Activated naive CD4-positive, alpha-beta T cell treated with anti-CD3 and anti-CD28 coated beads, Interleukin-2, amount 10 ng/mL, durations not matched to agents 7 days and 5 days (primary cell): ENCODE measurements around the gene RBPJ.

Experiments
- CTCF ChIA-PET: fragments of 350-600 bp; sonication (Branson Sonifier 250); formaldehyde crosslinking; loops from one replicate; lab custom pipeline; 2021; ENCODE audit warnings: antibody characterized with exemption; lab: Charles Lee
- DNase-seq: peaks from one replicate; pipeline ENCODE4 v3.0.0-alpha.2; 2020
- H3K27ac Mint-ChIP-seq: one replicate; pipeline ENCODE4 v1.8.0; 2021; ENCODE audit warnings: mild to moderate bottlenecking, moderate library complexity, mixed read lengths
- H3K27me3 Mint-ChIP-seq: one replicate; pipeline ENCODE4 v1.8.0; 2021; ENCODE audit warnings: mild to moderate bottlenecking, mixed read lengths
- H3K36me3 Mint-ChIP-seq: one replicate; pipeline ENCODE4 v1.8.0; 2021; ENCODE audit warnings: mixed read lengths
- H3K4me1 Mint-ChIP-seq: one replicate; pipeline ENCODE4 v1.8.0; 2021; ENCODE audit warnings: mixed read lengths
- H3K4me3 Mint-ChIP-seq: one replicate; pipeline ENCODE4 v1.8.0; 2021; ENCODE audit warnings: mild to moderate bottlenecking, moderate library complexity, mixed read lengths
- H3K9me3 Mint-ChIP-seq: one replicate; pipeline ENCODE4 v1.8.0; 2021; ENCODE audit warnings: mixed read lengths

RBPJ gene

GRCh38 chr4:26434030-26434639, 113.3 kb downstream of the RBPJ start:
- Mint-ChIP-seq H3K4me3 (no peak overlapping the region), H3K27me3 (no peaks in the 10 kb centered on the region), H3K27ac (no peak overlapping the region), H3K36me3 (peaks cover 35% of the 10 kb centered on the region), H3K4me1 (peaks cover under 1% of the 10 kb centered on the region), H3K9me3 (no peaks in the 10 kb centered on the region)
- no peak for DNase-seq
- CTCF ChIA-PET, result interaction anchor here (0.6 kb wide), 1 partner anchor 27 kb away, joined by 3 read pairs; no protein-coding TSS in a partner anchor

DNA sequence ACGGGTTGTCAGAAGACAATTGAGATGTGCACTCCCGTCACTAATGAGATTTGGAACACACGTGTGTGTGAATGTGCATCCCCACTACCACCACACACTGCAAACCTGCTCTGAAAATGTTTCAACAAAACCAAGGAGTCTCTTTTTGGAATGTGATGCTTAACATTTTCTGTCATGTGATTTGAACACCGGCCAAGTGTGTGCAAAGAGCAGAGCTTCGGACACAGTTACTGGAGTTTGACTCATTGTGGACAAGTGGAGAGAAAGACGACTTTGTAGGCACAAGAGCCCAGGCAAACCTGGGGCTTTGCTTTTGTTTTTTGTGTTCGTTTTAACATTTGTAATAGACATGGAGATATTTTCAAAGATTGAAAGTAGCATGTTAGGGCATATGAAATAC, 120.3 kb downstream of the RBPJ start:
- Mint-ChIP-seq H3K27me3 (no peaks in the 10 kb centered on the region), H3K27ac (no peak overlapping the region), H3K4me3 (no peak overlapping the region), H3K36me3 (peaks cover 5% of the 10 kb centered on the region), H3K9me3 (no peaks in the 10 kb centered on the region), H3K4me1 (no peaks in the 10 kb centered on the region)
- CTCF ChIA-PET, result no interaction called here
- DNase-seq, result no peak

- DNase-seq, result no peak
- CTCF ChIA-PET, result no interaction called here
These were observed 121.0 kb downstream of the RBPJ start for GRCh38 chr4:26441771-26442170.

DNA sequence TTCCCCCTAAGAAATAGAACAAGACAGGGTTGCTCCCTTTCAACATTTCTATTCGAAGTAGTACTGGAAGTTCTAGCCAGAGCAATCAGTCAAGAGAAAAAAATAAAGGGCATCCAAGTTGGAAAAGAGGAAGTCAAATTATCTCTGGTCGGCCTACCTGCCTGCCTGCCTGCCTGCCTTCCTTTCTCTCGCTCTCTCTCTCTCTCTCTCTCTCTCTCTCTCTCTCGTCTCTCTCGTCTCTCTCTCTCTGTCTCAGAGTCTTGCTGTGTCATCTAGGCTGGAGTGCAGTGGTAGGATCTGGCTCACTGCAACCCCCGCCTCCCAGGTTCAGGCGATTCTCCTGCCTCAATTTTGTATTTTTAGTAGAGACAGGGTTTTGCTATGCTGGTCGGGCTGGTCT, 126.6 kb downstream of the RBPJ start:
- no peaks in the 10 kb centered on the region for H3K9me3 Mint-ChIP-seq
- peaks cover 14% of the 10 kb centered on the region for H3K27me3 Mint-ChIP-seq
- H3K4me1 Mint-ChIP-seq, result no peaks in the 10 kb centered on the region
- CTCF ChIA-PET, result no interaction called here
- no peak for DNase-seq
- no peaks in the 10 kb centered on the region for H3K36me3 Mint-ChIP-seq
- no peak overlapping the region for H3K4me3 Mint-ChIP-seq
- no peak overlapping the region for H3K27ac Mint-ChIP-seq

More at GRCh38 chr4:26441771-26442170, 121.0 kb downstream of the RBPJ start:
- H3K36me3 Mint-ChIP-seq, result peaks cover 4% of the 10 kb centered on the region
- H3K27ac Mint-ChIP-seq, result no peak overlapping the region
- no peak overlapping the region for H3K4me3 Mint-ChIP-seq
- H3K4me1 Mint-ChIP-seq, result no peaks in the 10 kb centered on the region
- H3K27me3 Mint-ChIP-seq, result no peaks in the 10 kb centered on the region
- H3K9me3 Mint-ChIP-seq, result no peaks in the 10 kb centered on the region

DNA sequence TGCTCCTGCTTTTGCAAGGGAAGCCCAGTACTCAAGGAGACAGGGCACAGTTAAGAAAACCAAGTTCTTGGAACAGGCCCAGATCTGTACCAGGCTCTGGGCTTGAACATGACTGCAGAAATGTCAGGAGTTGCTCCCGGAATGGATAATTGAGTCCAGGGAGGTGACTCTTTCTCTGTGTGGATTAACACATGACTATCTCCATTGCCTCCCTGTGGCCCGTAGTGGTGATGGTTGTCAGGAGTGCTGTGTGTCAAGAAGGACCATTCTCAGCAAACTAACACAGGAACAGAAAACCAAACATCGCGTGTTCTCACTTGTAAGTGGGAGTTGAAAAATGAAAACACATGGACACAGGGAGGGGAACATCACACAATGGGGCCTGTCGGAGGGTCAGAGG, 129.6 kb downstream of the RBPJ start:
- CTCF ChIA-PET, result interaction anchor here (0.8 to 1.4 kb wide), 3 partner anchors 9 to 134 kb away, joined by 3 to 4 read pairs (median 4); partner anchors contain the start of gene TBC1D19
- H3K4me3 Mint-ChIP-seq, result no peak overlapping the region

DNA sequence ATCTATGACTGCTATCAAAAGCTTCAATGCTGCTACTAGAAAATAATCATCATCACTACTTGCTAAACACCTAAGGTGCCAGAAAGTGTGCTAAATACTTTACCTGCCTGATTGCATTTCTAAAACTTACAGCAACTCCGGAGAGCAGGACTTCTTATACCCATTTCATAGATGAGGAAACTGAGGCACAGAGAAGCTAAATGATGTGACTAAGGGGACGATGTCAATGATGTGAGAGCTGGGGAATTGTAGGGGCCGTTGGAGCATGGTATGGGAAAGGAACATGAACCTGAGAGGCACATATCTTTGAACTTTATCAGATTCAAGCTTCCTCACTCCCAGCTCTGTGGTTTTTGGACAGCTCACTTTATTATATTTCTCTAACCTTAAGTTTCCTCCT, 130.8 kb downstream of the RBPJ start:
- CTCF ChIA-PET, result interaction anchor here (0.6 to 1.1 kb wide), 3 partner anchors 122 to 124 kb away, joined by 3 to 4 read pairs (median 3); no protein-coding TSS in a partner anchor
- peaks cover 23% of the 10 kb centered on the region for H3K27me3 Mint-ChIP-seq

More for the DNA sequence above, 129.6 kb downstream of the RBPJ start:
- Mint-ChIP-seq H3K36me3 (no peaks in the 10 kb centered on the region), H3K4me1 (no peaks in the 10 kb centered on the region), H3K27ac (no peak overlapping the region), H3K27me3 (peaks cover 23% of the 10 kb centered on the region), H3K9me3 (no peaks in the 10 kb centered on the region)
- no peak for DNase-seq

GRCh38 chr4:26452565-26453531, 132.0 kb downstream of the RBPJ start:
- no peak for DNase-seq
- Mint-ChIP-seq H3K27ac (no peak overlapping the region), H3K9me3 (no peaks in the 10 kb centered on the region), H3K4me1 (peaks cover 12% of the 10 kb centered on the region), H3K4me3 (no peak overlapping the region), H3K27me3 (peaks cover 16% of the 10 kb centered on the region), H3K36me3 (no peaks in the 10 kb centered on the region)
- CTCF ChIA-PET, result interaction anchor here (1.1 kb wide), 1 partner anchor 123 kb away, joined by 3 read pairs; no protein-coding TSS in a partner anchor

More for the DNA sequence above, 130.8 kb downstream of the RBPJ start:
- DNase-seq, result no peak
- Mint-ChIP-seq H3K4me1 (no peaks in the 10 kb centered on the region), H3K27ac (no peak overlapping the region), H3K36me3 (no peaks in the 10 kb centered on the region), H3K4me3 (no peak overlapping the region), H3K9me3 (no peaks in the 10 kb centered on the region)

DNA sequence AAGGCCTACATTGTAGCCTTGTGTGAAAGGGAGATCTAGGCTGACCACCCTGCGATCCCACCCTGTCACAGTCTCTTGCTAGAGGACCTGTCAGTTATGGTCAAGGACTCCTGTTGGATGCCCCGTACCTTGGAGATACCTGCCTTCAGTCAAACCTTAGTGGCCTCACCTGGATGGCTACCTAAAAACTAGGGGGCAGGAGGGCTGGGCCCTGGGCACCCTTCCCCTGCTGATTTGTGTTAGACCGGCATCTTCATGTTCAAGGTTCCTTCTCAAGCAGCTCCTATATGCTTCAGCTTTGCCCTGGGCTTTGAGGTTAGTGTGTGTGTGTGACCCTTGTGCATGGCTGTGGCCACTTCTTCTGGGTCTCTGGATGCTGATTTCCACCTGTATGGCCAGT, 134.1 kb downstream of the RBPJ start:
- Mint-ChIP-seq H3K36me3 (no peaks in the 10 kb centered on the region), H3K27me3 (peaks cover 12% of the 10 kb centered on the region), H3K27ac (no peak overlapping the region), H3K4me3 (no peak overlapping the region), H3K9me3 (no peaks in the 10 kb centered on the region), H3K4me1 (peaks cover 28% of the 10 kb centered on the region)
- CTCF ChIA-PET, result no interaction called here
- no peak for DNase-seq

DNA sequence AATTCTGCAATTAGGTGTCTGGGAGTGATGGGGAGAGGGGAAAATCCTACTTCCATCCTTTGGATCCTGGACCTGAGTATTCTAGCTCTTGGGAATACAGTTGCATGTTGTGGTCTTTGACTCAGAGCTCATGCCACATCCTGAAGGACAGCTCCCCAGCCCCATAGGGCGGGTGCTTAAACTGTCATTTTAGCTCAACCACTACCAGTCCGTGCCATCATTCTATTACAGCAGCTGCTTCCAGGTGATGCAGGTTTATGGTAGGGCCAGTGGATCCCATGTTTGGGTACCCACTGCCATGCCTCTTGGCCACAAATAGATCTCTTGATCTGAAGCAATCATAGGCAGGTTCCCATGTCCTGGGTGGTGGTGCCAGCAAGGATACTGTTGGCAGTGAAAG, 134.8 kb downstream of the RBPJ start:
- CTCF ChIA-PET, result no interaction called here
- no peak for DNase-seq
- Mint-ChIP-seq H3K4me3 (no peak overlapping the region), H3K27ac (no peak overlapping the region), H3K4me1 (peaks cover 28% of the 10 kb centered on the region), H3K27me3 (peaks cover 12% of the 10 kb centered on the region), H3K9me3 (no peaks in the 10 kb centered on the region), H3K36me3 (no peaks in the 10 kb centered on the region)

GRCh38 chr4:26457412-26457811, 136.6 kb downstream of the RBPJ start:
- CTCF ChIA-PET, result interaction anchor here (0.9 to 2.3 kb wide), 6 partner anchors 127 to 553 kb away, joined by 3 to 7 read pairs (median 3); no protein-coding TSS in a partner anchor
- H3K9me3 Mint-ChIP-seq, result no peaks in the 10 kb centered on the region
- DNase-seq, result no peak

DNA sequence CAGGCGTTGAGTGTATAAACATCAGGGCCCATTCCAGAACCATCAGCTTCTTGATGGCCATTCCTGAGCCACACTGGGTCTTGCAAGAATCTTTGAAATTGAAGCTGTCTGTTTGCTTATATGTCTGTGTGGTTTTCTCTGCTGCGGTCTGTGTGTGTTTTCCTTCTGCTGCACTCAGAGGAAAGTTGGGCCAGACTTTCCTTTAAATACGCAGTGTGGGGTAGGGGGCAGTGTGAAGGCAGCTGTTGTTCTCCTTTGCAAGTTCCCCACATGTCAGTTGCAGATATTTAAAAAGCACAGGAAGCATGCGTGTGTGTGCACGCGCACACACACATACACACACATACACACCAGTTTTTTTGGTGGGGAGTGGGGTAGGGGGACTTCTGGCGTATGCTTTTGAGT, 137.3 kb downstream of the RBPJ start:
- Mint-ChIP-seq H3K36me3 (no peaks in the 10 kb centered on the region), H3K27ac (peak overlapping the region; percentile 78), H3K9me3 (no peaks in the 10 kb centered on the region), H3K27me3 (peaks cover 10% of the 10 kb centered on the region), H3K4me3 (peak overlapping the region; percentile 25), H3K4me1 (peaks cover 28% of the 10 kb centered on the region)
- CTCF ChIA-PET, result interaction anchor here (0.6 to 2.3 kb wide), 12 partner anchors 10 to 552 kb away, joined by 3 to 7 read pairs (median 4); no protein-coding TSS in a partner anchor
- DNase-seq, result peak; percentile 52

More at GRCh38 chr4:26457412-26457811, 136.6 kb downstream of the RBPJ start:
- Mint-ChIP-seq H3K4me1 (peaks cover 28% of the 10 kb centered on the region), H3K27ac (peak overlapping the region; percentile 0), H3K36me3 (no peaks in the 10 kb centered on the region), H3K27me3 (peaks cover 11% of the 10 kb centered on the region), H3K4me3 (no peak overlapping the region)

DNA sequence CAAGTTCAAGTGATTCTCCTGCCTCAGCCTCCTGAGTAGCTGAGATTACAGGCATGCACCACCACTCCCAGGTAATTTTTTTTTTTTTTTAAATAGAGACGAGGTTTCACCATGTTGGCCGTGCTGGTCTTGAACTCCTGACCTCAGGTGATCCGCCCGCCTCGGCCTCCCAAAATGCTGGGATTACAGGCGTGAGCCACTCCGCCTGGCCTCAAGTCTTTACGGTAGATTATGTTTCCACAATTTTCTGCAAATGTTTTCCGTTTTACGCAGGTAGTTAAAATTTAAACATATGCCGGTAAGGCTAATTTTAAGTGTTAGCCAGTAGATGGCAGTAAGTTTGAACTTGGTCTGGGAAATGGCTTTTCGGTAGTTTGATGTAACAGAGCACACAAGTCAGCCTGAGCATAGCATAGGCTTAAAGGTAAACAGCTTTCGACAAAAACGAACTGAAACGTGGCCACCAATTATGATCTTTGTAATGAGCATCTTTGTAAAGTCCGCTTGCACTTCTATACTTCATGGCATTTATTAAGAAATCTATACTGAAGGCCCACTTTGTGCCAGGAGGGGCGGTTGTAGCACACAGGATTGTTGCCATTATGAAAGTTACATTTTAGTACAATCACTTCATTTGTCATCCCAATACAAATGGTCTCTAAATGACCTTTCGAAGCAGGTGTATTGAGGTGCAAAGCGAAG, 138.4 kb downstream of the RBPJ start:
- Mint-ChIP-seq H3K27me3 (peaks cover 6% of the 10 kb centered on the region), H3K4me1 (peaks cover 28% of the 10 kb centered on the region), H3K27ac (no peak overlapping the region), H3K36me3 (no peaks in the 10 kb centered on the region), H3K4me3 (peak overlapping the region; percentile 37), H3K9me3 (no peaks in the 10 kb centered on the region)
- CTCF ChIA-PET, result interaction anchor here (0.6 to 2.3 kb wide), 14 partner anchors 9 to 551 kb away, joined by 3 to 9 read pairs (median 4); no protein-coding TSS in a partner anchor
- DNase-seq, result no peak

- H3K36me3 Mint-ChIP-seq, result no peaks in the 10 kb centered on the region
- CTCF ChIA-PET, result interaction anchor here (0.6 to 2.0 kb wide), 5 partner anchors 10 to 422 kb away, joined by 3 to 9 read pairs (median 7); no protein-coding TSS in a partner anchor
- no peak overlapping the region for H3K4me3 Mint-ChIP-seq
- no peak overlapping the region for H3K27ac Mint-ChIP-seq
- peaks cover 6% of the 10 kb centered on the region for H3K27me3 Mint-ChIP-seq
- H3K9me3 Mint-ChIP-seq, result no peaks in the 10 kb centered on the region
- no peak for DNase-seq
- H3K4me1 Mint-ChIP-seq, result peaks cover 28% of the 10 kb centered on the region
These were observed 139.1 kb downstream of the RBPJ start for GRCh38 chr4:26459756-26460530.
